Hematopoietic multipotent progenitor cell treated with erythropoietin and hydrocortisone succinate and interleukin-3 and kit ligand, for 6 days (in vitro differentiated cells): Measurements from ENCODE around the gene RTN4R.
"Not testable (repeated sequence)": the region's sequence is repeated elsewhere in the genome, so short reads cannot be mapped to it uniquely, and the experiment has no call there.

Experiments
- DNase-seq: peaks from one replicate; pipeline ENCODE4 v3.0.0-alpha.2; 2015

The RTN4R gene

DNA sequence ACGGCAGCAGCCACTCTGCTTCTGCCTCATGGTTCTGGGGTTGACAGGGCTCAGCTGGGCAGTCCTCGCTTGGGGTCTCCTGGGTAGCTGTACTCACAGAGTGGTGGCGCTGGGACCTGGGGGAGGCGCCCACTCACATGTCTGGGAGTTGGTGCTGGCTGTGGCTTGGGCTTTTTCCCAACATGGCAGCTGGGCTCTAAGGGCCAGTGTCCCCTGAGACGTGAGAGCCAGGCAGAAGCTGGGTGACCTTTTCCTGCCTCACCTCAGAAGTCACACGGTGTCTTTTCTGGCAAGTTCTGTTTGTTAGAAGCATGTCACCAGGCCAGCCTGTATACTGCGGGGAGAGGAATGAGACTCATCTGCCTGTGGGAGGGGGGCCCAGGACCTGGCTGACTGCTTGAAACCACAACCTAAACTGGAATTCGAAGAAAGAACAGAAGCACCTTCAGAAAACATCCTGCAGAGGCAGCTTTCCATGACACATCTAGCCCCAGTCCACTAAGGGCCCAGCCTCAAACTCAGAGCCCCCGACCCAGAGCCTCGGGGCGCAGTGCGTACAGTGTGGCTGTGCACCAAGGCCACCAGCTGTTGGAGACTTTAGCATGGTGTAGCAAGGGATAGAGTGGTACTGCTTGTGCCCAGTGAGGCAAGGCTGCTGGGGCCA is 37.2 kb upstream of the RTN4R start:
- DNase-seq: not testable (repeated sequence)

DNA sequence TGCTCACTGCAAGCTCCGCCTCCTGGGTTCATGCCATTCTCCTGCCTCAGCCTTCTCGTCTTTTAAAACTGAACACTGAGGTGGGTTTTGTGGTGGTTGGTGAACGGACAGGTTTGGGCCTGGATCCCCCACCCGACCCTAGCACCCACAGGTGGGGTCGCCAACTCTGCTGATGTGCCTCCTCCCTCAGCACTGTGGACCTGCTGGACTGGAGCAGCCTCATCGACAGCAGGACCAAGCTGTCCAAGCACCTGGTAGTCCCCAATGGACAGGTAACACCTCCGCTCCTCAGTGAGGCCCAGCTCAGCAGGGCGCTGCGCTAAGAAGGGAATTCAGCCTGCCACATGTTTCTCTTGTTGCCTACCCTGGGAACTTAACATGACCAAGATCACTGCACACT is 36.5 kb upstream of the RTN4R start:
- DNase-seq: no peak

DNA sequence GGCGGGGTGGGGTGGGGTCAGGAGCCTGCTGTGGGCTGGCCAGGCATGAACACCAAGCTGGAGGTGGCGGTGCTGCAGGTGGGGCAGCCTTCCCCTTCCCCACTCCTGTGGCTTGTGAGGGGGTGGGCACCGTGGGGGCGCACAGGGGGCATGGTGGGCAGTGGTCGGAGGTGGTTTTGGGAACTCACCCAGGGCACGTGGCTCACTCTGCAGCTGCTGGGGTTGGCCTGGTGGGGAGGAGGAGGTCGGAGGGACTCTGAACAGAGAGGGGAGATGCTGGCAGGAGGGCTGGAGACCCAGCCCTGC is 35.1 kb upstream of the RTN4R start:
- DNase-seq: not testable (repeated sequence)

DNA sequence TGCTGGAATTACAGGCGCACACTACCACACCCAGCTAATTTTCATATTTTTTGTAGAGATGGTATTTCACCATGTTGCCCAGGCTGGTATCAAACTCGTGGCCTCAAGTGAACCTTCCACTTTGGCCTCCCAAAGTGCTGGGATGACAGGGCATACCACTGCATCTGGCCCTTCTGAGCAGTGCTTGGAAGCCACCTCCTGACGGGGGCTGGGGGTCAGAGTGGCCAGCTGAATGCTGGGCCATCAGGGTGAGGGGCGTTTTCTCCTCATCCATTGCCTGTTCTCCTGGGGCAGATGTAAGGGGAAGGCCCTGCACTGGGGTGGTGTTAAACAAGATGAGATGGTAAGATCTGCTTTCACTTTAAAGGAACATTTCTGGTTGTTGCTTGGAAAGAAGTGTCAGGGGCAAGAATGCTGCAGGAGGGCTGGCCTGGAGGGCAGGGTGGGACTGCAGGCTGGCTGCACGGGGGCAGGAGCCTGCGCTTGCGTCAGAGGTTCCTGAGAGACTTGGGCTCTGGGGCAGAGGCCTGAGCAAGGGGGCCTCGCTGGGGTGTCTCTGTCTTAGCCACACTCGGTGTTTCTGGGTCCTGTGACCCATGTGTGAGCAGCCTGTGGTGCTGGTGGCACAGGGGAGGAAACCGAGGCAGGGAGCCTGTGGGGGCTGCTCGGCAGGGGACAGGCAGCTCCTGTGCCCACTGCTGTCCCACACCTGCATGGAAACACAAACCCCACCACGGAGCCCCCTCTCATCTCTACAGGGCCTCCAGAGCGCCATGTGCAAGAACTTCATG is 34.5 kb upstream of the RTN4R start:
- DNase-seq: no peak

DNA sequence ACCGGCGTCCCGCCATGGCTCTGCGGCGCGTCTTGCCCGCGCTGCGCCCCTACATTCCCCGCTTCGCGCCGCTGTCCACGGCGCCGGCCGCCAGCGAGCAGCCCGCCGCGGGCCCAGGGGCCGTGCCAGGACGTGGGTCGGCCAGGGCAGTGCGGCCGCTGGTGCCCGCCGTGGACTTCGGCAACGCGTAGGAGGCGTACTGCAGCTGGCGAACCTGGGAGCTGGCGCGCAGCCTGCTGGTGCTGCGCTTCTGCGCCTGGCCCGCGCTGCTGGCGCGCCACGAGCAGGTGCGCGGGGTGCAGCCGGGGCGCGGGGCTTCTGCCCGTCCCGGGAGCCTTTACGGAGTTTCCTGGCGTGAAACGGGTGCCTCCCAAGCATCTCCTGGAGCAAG is 31.6 kb upstream of the RTN4R start:
- peak; percentile 61 for DNase-seq

DNA sequence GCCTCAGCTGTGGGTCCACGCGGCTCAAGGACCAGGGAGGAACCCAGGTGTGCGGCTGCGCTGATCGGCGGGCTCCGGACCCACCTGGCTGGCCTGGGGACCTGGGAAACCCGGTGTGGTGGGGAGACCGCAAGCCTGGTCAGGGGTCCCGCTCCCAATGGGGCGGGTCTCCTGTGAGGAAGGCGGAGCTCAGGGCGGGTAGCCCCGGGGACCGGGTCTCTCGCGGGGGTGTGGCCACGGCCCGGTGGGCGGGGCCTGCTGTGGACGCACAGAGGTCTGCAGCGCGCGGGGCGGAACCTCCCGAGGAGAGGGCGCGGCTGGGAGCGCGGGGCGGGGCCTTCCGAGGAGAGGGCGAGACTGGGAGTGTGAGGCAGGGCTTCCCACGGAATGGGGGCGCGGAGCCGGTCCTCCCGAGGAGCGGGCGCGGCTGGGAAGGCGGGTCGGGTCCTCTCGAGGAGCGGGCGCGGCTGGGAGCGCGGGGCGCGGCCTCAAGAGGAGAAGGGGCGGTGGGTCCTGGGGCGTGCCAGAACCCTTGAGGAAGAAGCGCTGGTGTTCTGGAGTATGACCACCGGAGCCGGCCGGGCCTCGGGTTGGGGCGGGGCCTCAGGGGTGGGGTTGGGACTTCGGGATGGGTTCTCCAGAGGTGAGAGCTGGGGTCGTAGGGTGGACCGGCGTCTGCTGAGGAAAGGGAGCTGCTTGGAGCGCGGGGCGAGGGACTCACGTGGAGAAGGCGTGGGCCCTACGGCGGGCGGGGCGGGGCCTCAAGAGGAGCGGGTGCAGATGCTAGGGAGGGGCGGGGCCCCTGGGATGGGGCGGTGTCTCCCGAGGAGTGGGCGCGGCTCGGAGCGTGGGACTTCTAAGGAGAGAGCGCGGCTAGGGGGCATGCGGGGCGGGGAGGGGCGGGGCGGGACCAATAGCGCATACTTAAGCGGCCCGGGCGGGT is 31.0 kb upstream of the RTN4R start:
- peak; percentile 94 for DNase-seq

DNA sequence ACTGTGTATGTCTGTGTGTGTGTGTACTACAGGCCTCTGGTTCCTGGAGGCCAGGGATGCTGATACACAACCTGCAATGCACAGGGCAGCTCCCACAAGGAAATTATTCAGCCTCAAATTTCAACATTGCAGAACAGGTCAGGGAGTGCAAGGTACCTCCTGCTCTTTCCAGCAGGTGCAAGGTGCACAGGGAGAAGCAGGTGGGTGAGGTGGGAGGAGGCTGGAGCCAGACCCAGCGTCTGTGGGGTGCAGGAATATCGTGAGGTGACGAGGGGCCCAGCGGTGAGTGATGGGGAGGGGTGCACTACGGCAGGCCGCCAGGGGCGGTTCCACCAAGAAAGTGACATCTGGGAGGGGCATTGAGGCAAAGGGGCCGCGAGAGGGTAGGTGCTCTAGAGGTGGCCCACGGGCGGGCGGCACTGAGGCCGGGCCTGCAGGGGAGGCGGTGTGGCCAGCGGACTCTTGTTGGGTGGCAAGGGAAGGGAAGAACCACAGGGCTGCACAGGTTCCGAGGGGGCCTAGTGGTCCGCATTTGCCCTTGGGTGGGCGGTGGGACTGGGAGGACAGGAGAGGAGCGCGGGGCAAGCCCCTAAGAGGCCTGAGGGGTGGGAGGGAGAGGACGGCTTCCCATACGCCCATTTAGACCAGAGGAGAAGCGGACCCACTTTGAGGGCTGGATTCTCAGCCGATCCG is 30.1 kb upstream of the RTN4R start:
- no peak for DNase-seq

DNA sequence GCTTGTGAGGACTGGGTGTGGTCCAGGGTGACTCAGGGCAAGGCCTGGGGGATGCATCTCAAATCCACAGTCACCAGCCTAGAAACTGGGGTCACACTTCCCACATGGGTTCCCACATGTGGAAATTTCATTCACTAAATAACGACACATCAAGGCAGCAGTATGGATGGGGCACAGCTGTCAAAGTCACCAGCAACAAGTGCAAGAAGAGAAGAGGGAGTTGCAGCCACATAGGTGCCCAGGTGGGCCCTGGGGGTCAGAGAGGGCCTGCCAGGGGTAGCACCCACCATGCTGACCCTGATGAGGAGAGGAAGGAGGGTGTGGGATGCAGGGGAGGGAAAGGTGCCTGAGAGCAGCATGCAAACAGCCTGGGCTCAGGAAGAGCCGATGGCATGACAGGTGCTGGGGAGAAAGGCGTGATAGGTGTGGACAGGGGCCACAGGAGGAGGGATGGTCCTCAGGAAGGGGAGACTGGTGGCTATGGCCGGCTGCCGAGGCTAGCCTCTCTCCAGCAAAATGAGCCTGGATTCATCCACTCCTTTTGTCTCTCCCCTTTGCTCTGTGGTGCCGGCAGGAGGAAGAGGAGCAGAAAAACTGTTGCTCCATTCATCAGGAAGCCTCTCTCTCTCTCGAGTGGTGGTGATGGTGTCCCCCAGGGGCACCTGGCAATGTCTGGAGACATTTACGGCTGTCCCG is 29.4 kb upstream of the RTN4R start:
- DNase-seq: no peak

DNA sequence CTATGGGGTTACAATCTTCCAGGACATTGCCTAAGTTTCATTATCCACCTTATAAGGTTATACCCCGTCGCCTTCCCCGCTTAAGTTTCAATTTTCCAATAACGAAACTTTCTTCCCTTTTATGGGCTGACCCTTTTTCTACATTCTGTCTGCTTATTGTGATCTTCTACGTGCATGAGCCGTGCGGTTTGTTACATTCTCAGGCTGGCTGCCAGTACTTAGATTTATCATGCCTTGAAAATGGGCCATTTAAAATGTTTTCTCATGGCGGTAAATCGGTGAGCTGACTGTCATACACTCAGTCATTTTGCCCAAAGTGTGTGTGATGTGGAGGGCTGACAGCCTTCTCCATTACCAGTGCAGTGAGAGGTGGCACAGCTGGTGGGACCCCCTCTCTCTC is 28.5 kb upstream of the RTN4R start:
- DNase-seq: no peak

DNA sequence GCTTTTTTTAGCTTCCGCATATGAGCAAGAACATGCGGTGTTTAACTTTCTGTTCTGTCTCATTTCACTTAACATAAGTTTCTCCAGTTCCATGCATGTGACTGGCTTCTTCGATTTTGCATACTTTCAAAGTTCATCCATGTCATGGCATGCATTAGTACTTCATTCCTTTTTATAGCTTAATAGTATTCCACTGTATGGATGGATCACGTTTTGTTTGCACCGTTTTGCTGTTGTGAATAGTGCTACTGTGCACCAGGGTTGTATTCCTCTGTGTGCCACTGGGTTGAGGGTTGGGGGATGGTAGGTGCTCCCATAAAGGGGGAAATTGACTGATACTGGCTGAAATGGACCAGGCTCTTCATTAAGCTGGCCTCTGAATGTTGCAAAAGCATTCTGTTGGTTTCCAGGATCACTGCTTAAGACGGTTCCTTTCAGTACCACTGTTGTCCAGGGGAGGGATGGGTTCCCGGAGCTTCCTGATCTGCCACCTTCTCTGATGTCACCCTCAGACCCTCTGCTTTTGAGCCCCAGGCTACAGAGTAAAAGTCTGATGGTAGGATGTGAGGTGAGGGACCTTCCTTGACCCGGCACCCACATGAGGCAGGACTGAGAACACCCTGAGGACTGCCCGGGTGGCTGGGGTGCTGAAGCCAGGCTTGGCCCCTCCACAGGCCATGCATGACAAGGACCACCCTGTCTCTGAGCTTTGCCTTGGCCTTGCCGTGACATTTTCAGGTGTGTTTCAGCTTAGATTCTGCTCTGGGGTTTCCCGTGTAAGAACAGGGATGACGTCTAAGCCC is 27.3 kb upstream of the RTN4R start:
- no peak for DNase-seq

DNA sequence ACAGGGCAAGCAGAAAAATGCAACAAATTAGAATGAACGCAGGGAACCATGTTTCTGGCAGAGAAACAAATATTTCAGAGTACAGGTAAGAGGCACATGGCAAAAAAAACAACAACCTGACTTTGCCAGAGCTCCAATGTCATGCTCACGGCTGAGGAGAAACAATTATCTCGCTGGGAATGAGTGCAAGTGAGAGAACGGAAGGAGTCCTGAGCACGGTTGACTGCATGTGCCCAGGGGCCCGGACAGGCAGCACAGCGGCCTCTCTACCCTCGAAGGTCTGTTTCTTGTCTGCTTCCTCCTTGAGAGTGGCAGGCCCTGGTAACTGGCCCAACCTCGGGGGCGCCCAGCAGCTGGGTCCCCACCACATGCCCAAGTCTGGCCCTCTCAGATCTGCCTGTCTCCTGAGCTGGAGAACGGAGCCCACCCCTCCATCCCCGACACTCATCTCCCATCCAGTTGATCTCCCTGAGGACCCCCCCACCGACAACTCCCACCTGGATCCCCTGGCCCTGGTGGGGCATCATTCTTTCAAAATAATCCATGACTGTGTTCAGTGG is 24.6 kb upstream of the RTN4R start:
- DNase-seq: no peak

DNA sequence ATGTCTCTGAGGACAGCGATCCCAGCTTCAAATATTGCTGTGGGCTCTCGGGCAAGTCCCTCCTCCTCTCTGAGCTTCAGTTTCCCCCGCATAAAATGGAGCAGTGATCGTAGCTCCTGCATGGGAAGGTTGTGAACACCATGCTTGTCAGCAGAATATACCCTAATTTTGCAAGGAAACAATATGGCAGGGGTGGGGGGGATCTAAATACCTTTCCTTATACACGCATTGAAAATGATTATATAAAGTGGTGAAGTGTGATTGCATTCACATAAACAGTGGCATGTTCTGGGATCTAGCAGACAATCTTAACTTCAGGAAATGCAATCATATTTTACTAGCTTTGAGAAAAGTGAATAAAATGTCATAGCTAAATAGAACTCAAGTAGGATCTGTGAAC is 24.0 kb upstream of the RTN4R start:
- no peak for DNase-seq

DNA sequence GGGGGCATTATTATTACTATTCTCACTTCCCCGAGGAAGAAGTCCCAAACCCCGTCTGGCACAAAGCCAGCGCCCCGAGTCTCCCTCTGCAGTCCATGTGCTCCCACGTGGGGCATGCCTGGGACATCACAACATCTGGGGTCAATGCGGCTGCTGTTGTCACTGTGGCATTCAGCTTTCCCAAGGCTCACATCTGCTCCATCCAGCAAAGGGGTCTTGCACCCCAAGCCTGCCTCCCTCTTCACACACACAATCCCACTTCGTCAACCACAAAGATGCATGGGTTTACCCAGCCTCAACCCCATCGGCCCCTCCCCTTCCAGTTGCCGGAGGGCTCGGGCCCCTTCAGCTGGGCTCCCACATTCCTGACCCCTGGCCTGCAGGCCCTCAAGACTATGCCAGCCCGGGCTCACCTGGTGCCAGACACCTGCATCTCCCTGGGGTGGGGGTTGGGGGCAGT is 23.5 kb upstream of the RTN4R start:
- no peak for DNase-seq

DNA sequence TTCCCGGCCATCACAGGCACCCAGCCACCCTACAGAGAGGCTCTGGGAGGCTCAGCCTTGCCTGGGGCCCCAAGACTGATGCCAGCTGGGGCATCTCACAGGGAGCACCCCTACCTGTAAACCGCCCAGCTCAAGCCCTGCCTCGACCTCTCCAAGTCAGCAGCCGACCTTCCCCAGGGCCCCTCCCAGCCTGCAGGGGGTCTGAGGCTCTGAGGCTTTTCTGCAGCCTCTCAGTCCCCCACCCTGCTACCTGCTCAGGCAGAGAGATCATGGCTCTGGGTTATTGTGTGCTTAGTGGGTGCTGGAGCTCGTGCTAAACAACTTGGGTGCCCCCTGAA is 23.1 kb upstream of the RTN4R start:
- no peak for DNase-seq

DNA sequence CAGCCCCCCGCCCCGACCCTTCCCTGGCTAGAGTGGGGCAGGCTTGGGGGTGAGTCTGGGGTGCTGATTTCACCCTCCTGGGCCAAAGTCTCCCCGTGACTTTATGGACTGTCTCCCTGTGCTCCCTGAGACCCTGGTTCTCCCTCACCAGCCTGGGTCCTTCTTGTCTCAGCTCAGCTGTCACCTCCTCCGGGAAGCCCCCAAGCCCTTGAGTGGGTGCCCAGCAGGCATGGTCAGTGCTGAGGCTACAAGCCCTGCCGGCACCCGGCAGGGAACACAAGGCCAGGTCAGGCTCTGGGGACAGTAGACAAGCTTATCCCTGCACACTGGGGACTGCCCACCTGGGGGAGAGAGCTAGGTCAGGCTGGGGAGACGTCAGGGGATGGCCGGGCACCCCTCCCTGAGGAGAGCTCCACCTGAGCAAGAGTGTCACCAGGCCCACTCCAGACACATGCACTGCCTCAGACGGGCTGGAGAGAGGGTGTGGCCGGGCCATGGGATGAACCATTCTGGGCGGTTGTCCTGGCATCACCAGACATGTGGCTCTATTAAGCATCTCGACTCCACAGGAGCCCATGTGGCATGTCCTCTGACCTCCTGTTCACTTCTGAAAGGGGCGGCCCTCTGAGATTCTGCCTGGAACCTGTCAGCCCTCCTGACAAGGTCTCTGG is 22.6 kb upstream of the RTN4R start:
- DNase-seq: no peak

DNA sequence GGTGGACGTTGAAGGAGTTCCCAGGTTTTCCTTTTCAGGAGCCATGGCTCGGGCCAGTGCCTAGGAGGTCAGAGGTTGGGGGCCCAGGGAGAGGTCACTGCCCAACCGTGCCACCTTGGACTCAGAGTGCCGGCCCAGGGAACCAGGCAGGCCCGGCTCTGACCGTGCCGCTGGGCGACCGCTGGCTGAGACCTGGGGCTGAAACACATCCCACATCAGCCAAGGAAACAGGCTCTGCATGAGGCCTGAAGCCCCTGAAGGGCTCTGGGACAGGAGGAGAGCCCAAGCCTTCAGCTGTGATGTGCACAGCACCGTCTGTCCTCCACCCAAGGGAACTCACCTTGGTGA is 21.9 kb upstream of the RTN4R start:
- no peak for DNase-seq

DNA sequence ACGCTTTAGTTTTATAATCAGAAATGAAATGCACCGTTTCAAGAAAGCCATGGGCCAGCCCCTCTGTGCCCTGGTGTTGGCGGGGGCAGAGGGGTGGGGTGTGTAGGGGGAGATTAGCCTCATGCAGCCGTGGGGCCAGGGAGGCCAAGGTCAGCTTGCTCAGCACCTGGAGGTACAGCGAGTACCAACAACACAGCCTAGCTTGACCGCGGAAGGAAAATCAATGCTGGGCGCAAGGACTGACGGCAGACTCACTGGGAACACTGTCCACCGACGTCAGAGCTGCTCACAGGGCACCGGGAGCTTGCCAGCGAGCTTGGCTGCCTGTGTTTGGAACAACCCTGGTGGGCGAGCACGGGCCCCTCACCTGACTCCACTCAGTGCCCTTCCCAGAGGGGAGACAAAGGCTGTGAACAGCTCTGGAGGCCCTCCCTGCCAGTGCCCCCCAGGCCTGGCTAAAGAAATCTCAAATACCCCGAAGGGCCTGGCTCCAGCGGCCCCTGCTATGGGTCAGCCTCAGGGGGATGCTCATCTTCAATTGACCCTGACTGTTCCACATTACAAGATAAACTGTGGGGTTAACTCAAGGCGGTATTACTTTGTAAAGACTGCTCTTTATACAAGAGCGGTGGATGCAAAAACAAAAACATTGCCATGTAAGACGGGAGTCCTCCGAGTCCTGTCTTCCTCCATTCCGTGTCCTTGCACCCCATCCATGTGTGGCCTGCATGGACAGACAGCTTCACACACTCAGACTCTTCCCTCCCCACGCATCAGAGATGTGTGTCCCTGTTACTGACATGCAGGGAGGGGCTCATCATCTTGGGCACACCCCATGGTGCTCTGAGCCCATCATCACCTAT is 21.3 kb upstream of the RTN4R start:
- DNase-seq: not testable (repeated sequence)

DNA sequence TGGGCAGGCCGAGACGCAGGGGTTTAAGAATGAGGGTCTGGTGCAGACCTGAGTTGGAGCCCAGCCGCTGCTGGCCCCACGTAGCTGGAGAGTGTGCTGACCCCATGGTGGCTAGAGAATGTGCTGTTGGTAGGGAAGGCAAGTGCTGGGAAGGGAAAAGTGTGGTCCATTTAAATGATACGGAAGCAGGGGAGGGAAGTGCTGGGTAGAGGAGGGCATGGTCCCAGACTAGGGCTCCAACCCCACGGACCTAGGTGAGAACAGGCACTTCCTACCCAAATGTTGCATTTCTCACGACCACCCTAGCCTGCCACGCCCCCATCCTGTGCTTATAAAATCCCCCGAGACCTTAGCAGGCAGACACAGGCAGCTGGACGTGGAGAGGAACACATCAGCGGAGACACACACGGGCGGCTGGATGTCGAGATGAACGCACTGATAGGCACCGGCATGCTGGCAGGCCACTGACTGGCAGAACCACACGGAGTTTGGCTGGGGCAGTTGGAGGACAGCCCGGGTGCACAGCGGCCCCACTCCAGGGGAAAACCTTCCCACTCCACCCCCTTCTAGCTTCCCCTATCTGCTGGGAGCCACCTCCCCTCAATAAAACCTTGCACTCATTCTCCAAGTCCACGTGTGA is 18.8 kb upstream of the RTN4R start:
- not testable (repeated sequence) for DNase-seq

DNA sequence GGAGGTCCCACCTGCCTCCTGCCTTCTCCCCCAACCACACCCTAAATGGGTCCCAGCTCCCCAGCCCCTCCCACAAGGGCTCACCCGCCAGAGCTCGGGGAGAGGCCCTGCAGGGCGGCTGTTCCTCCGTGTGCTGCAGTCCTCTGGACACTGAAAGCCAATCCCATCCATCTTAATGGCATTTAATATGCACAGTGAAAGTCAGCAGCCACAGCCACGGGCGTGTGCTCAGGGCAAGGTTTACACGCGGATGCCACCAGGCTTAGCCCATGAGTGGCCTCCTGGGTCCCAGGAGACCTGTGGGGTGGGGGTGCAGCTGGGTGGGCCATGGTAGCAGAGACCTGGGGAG is 18.2 kb upstream of the RTN4R start:
- DNase-seq: not testable (repeated sequence)
